ENCODE measurements around the gene COMT. TPM values are rescaled to one million over a fixed set of nuclear protein-coding genes. Genes with fewer than 3 reads are reported as not detected.

The COMT gene
- total and polyA plus RNA-seq, 9 of the 15 experiments (the other 6 are each of a cell fraction or from before 2014, with no cell fraction given): 12.5 to 351 (median 155) TPM

- TF ChIP-seq POU5F1 (IDR thresholded peaks at IDR 0.05; ENCODE audit: borderline replicate concordance, low read depth, low read length, partially characterized antibody) (no peak), THAP7 (CRISPR knock-in tag; IDR thresholded peaks at IDR 0.05) (no peak), ZNF280A (IDR thresholded peaks at IDR 0.05; ENCODE audit: low read depth, partially characterized antibody) (peak; percentile 19)
- TF ChIP-seq, protein P1, sequence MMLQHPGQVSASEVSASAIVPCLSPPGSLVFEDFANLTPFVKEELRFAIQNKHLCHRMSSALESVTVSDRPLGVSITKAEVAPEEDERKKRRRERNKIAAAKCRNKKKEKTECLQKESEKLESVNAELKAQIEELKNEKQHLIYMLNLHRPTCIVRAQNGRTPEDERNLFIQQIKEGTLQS (IDR thresholded peaks at IDR 0.05): no peak
- TF ChIP-seq, protein P1 (CRISPR knock-in tag; conservative IDR thresholded peaks at IDR 0.05): no peak
Observed at GRCh38 chr22:19993926-19994325, 52.4 kb downstream of the COMT start (continued).

GRCh38 chr22:19994851-19995610 lies 53.5 kb downstream of the COMT start:
- Histone ChIP-seq H3K27me3 (ENCODE audit: control insufficient read depth in 2 of 2, insufficient read depth in 2 of 2, low read length in 2 of 2) (no peaks in the 10 kb centered on the region), H2AFZ (ENCODE audit: low read depth, low read length) (no peak overlapping the region), H4K20me1 (replicated peaks; ENCODE audit: control insufficient read depth, insufficient read depth, low read length) (peaks cover 62% of the 10 kb centered on the region; the same call in 1 of the 2 replicates), H3K9me3 (replicated peaks; ENCODE audit: control insufficient read depth, insufficient read depth, low read depth, low read length) (no peaks in the 10 kb centered on the region), H3K9ac (ENCODE audit: insufficient read depth in 1 of 2, low read depth in 2 of 2, low read length in 2 of 2) (no peak overlapping the region; a peak in 1 of 4 replicates), H3K4me1 (replicated peaks in 1 of 2; ENCODE audit: control insufficient read depth in 2 of 2, insufficient read depth in 2 of 2, low read length in 2 of 2) (peaks cover 10 to 71% of the 10 kb centered on the region in 2 experiments; a peak in 4 of 5 replicates), H3K9me1 (ENCODE audit: control insufficient read depth, insufficient read depth, low read length) (peaks cover 5% of the 10 kb centered on the region), H3K36me3 (ENCODE audit: control insufficient read depth, insufficient read depth, low read length) (no peaks in the 10 kb centered on the region), H3K79me2 (ENCODE audit: control insufficient read depth, insufficient read depth, low read length) (no peaks in the 10 kb centered on the region), H3K27ac (ENCODE audit: extremely low read depth, low read depth, low read length) (no peak overlapping the region), H3K4me2 (ENCODE audit: insufficient read depth, low read length) (no peak overlapping the region), H3K4me3 (no peak overlapping the region)
- DNase-seq (ENCODE audit: extremely low read depth in 1 of 4, low spot score in 3 of 4): peak in 1 of 4 experiments; percentile 28
- in situ Hi-C loops (cut with MboI): no loop called here
- ChIA-PET CTCF (ENCODE audit: low intra/inter-chr PET ratio) (interaction anchor here (0.6 kb wide), 2 partner anchors 21 to 78 kb away, joined by 3 read pairs; no protein-coding TSS in a partner anchor), POLR2A (interaction anchor here (0.6 to 1.1 kb wide), 2 partner anchors 14 to 16 kb away, joined by 3 read pairs; no protein-coding TSS in a partner anchor)
- WGBS (ENCODE audit: insufficient coverage, low coverage, missing lambda C conversion rate): 36% methylated on average over 12 of the region's 12 CpGs
- intact Hi-C loops (cut with micrococcal nuclease): no loop called here
- ATAC-seq: no peak
- no TSS peak for BruUV-seq (replicated peaks)
- FAIRE-seq: peak; percentile 40
- TF ChIP-seq, protein P2, sequence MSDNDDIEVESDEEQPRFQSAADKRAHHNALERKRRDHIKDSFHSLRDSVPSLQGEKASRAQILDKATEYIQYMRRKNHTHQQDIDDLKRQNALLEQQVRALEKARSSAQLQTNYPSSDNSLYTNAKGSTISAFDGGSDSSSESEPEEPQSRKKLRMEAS (CRISPR knock-in tag; IDR thresholded peaks at IDR 0.05): no peak
- TF ChIP-seq NEUROD1 (IDR thresholded peaks at IDR 0.05; ENCODE audit: borderline replicate concordance, low read depth, low read length, partially characterized antibody): no peak
- TF ChIP-seq OTX1 (CRISPR knock-in tag; IDR thresholded peaks at IDR 0.05): peak; percentile 86; the same call in 1 of the 2 replicates
- TF ChIP-seq CBX8 (IDR thresholded peaks at IDR 0.05; ENCODE audit: borderline replicate concordance, extremely low read depth, low read depth, low read length, poor library complexity, severe bottlenecking): no peak
- TF ChIP-seq ZNF644 (tag; IDR thresholded peaks at IDR 0.05; ENCODE audit: low read depth): no peak
- no peak for TF ChIP-seq ILK (tag; IDR thresholded peaks at IDR 0.05; ENCODE audit: borderline replicate concordance, low read depth)
- no peak for TF ChIP-seq SNIP1 (IDR thresholded peaks at IDR 0.05; ENCODE audit: low read depth)
- no peak for TF ChIP-seq NONO (IDR thresholded peaks at IDR 0.05; ENCODE audit: low read depth in 2 of 2, low read length in 1 of 2)
- no peak for TF ChIP-seq ZSCAN29 (IDR thresholded peaks at IDR 0.05)
- TF ChIP-seq GATA2 (CRISPR knock-in tag; IDR thresholded peaks at IDR 0.05): no peak
- TF ChIP-seq SPI1 (IDR thresholded peaks at IDR 0.05; ENCODE audit: borderline replicate concordance, low read depth, low read length): no peak
